HG02852 (cell line): ENCODE measurements around the gene UBA52.

Experiments
- ATAC-seq: cut with Tn5 transposase; IDR thresholded peaks from one replicate; pipeline ENCODE4 v1.9.1; 2021; ENCODE audit warnings: mild to moderate bottlenecking, moderate library complexity; ENCODE audit not compliant: unreplicated experiment

The UBA52 gene

GRCh38 chr19:18551631-18552030 lies 20.0 kb upstream of the UBA52 start:
- no peak for ATAC-seq

- ATAC-seq: peak; percentile 90
Observed at GRCh38 chr19:18557411-18558201, 14.1 kb upstream of the UBA52 start, which contains the start of gene KXD1. KXD1 (plus strand) TSS chr19:18557870; CDS start chr19:18562057, 4,187 bp downstream.

GRCh38 chr19:18558202-18558555 lies 13.5 kb upstream of the UBA52 start:
- no peak for ATAC-seq

GRCh38 chr19:18558604-18559003 lies 13.1 kb upstream of the UBA52 start:
- ATAC-seq: no peak

GRCh38 chr19:18559685-18560084 lies 12.0 kb upstream of the UBA52 start:
- no peak for ATAC-seq

GRCh38 chr19:18562086-18562485 lies 9.6 kb upstream of the UBA52 start:
- no peak for ATAC-seq

- ATAC-seq: no peak
Observed at GRCh38 chr19:18566953-18567352, 4.7 kb upstream of the UBA52 start.

- no peak for ATAC-seq
Observed at GRCh38 chr19:18568367-18568766, 3.3 kb upstream of the UBA52 start.

GRCh38 chr19:18574691-18575291 lies 3.1 kb downstream of the UBA52 start:
- no peak for ATAC-seq

- no peak for ATAC-seq
Observed at GRCh38 chr19:18576383-18576782, 4.7 kb downstream of the UBA52 start.

- ATAC-seq: no peak
Observed at GRCh38 chr19:18577365-18577914, 5.8 kb downstream of the UBA52 start.

- no peak for ATAC-seq
Observed at GRCh38 chr19:18580311-18580710, 8.7 kb downstream of the UBA52 start.

- ATAC-seq: no peak
Observed at GRCh38 chr19:18586306-18586705, 14.6 kb downstream of the UBA52 start.

- no peak for ATAC-seq
Observed at GRCh38 chr19:18587561-18587960, 15.9 kb downstream of the UBA52 start.

- no peak for ATAC-seq
Observed at GRCh38 chr19:18587962-18588610, 16.4 kb downstream of the UBA52 start.

- peak; percentile 73 for ATAC-seq
Observed at GRCh38 chr19:18588611-18589379, 17.1 kb downstream of the UBA52 start, which contains the start of gene REX1BD. REX1BD (plus strand) TSS chr19:18588798; CDS start chr19:18588802, 4 bp downstream.

GRCh38 chr19:18589380-18590272 lies 18.0 kb downstream of the UBA52 start:
- peak; percentile 24 for ATAC-seq

GRCh38 chr19:18590273-18591272 lies 18.9 kb downstream of the UBA52 start:
- no peak for ATAC-seq
